T-helper 17 cell (primary cell): Measurements from ENCODE around the gene CCSER2. TPM values are rescaled to one million over a fixed set of nuclear protein-coding genes. Genes with fewer than 3 reads are reported as not detected.
"Not testable (repeated sequence)": the region's sequence is repeated elsewhere in the genome, so short reads cannot be mapped to it uniquely, and the experiment has no call there.

ENCODE experiments used
- ATAC-seq: fragments of 150-1000 bp; cut with Tn5 transposase; 2 replicates; pipeline ENCODE4 v1.10.0; 2021; ENCODE audit warnings: mild to moderate bottlenecking, moderate library complexity
- DNase-seq, 3 donors: peaks; one replicate each; pipeline versions ENCODE4 v3.0.0 to v3.0.0-alpha.2; 2020 to 2021
- H3K9me3 ChIP-seq: one replicate; pipeline ENCODE4 v1.7.0; 2013; ENCODE audit warnings: low read length, mild to moderate bottlenecking; ENCODE audit not compliant: control insufficient read depth, poor library complexity, severe bottlenecking
- H3K27ac Mint-ChIP-seq: one replicate; pipeline ENCODE4 v1.8.0; 2022; ENCODE audit warnings: mild to moderate bottlenecking, moderate library complexity, mixed read lengths
- H3K27me3 Mint-ChIP-seq: one replicate; pipeline ENCODE4 v1.8.0; 2022; ENCODE audit warnings: mixed read lengths
- H3K36me3 Mint-ChIP-seq: one replicate; pipeline ENCODE4 v1.8.0; 2022; ENCODE audit warnings: low read depth, mixed read lengths
- H3K4me1 Mint-ChIP-seq: one replicate; pipeline ENCODE4 v1.8.0; 2022; ENCODE audit warnings: mild to moderate bottlenecking, mixed read lengths
- H3K4me3 Mint-ChIP-seq: one replicate; pipeline ENCODE4 v1.8.0; 2022; ENCODE audit warnings: mild to moderate bottlenecking, moderate library complexity, mixed read lengths
- total RNA-seq, 4 donors: library from RNA in 2 of 4; stranded (reverse) in 2 of 4; gene quantifications; one replicate each; pipeline ENCODE4 v1.2.3 and lab custom pipeline; 2022 to 2026

Gene CCSER2
- total RNA-seq, 2 donors from 2014 or later, result 137 to 138 TPM

GRCh38 chr10:84341983-84342382 is 13.6 kb downstream of the CCSER2 start:
- DNase-seq (no peak), ATAC-seq (no peak)
- no peaks in the 10 kb centered on the region for H3K27me3 Mint-ChIP-seq
- peaks cover 52% of the 10 kb centered on the region for H3K4me1 Mint-ChIP-seq
- peak overlapping the region; percentile 93 for H3K27ac Mint-ChIP-seq
- H3K36me3 Mint-ChIP-seq, result peaks cover 6% of the 10 kb centered on the region
- H3K9me3 ChIP-seq, result no peaks in the 10 kb centered on the region
- peak overlapping the region; percentile 41 for H3K4me3 Mint-ChIP-seq

- H3K27ac Mint-ChIP-seq, result peak overlapping the region; percentile 93
- H3K9me3 ChIP-seq, result no peaks in the 10 kb centered on the region
- ATAC-seq (no peak), DNase-seq (no peak)
- peaks cover 53% of the 10 kb centered on the region for H3K4me1 Mint-ChIP-seq
- peak overlapping the region; percentile 63 for H3K4me3 Mint-ChIP-seq
- peaks cover 6% of the 10 kb centered on the region for H3K36me3 Mint-ChIP-seq
- no peaks in the 10 kb centered on the region for H3K27me3 Mint-ChIP-seq
Measured at GRCh38 chr10:84342584-84342983, 14.2 kb downstream of the CCSER2 start.

- Mint-ChIP-seq H3K4me1 (peaks cover 54% of the 10 kb centered on the region), H3K27ac (peak overlapping the region; percentile 93), H3K36me3 (peaks cover 6% of the 10 kb centered on the region), H3K27me3 (no peaks in the 10 kb centered on the region), H3K4me3 (peak overlapping the region; percentile 57)
- no peak for DNase-seq
- H3K9me3 ChIP-seq, result no peaks in the 10 kb centered on the region
- no peak for ATAC-seq
Measured at GRCh38 chr10:84343831-84344230, 15.4 kb downstream of the CCSER2 start.

GRCh38 chr10:84344526-84344925 is 16.1 kb downstream of the CCSER2 start:
- DNase-seq (no peak), ATAC-seq (peak; percentile 44)
- H3K4me1 Mint-ChIP-seq, result peaks cover 52% of the 10 kb centered on the region
- H3K27me3 Mint-ChIP-seq, result no peaks in the 10 kb centered on the region
- H3K9me3 ChIP-seq, result no peaks in the 10 kb centered on the region
- H3K27ac Mint-ChIP-seq, result peak overlapping the region; percentile 93
- H3K36me3 Mint-ChIP-seq, result peaks cover 6% of the 10 kb centered on the region
- H3K4me3 Mint-ChIP-seq, result peak overlapping the region; percentile 74

GRCh38 chr10:84347575-84348002 is 19.2 kb downstream of the CCSER2 start:
- not testable (repeated sequence) for ATAC-seq, H3K36me3 Mint-ChIP-seq, H3K9me3 ChIP-seq, DNase-seq, H3K27me3 Mint-ChIP-seq, H3K27ac Mint-ChIP-seq, H3K4me3 Mint-ChIP-seq
- H3K4me1 Mint-ChIP-seq, result peaks cover 41% of the 10 kb centered on the region

- H3K27me3 Mint-ChIP-seq, result no peaks in the 10 kb centered on the region
- no peak overlapping the region for H3K27ac Mint-ChIP-seq
- peaks cover 37% of the 10 kb centered on the region for H3K4me1 Mint-ChIP-seq
- no peaks in the 10 kb centered on the region for H3K9me3 ChIP-seq
- H3K4me3 Mint-ChIP-seq, result no peak overlapping the region
- DNase-seq (no peak), ATAC-seq (no peak)
- peaks cover 3% of the 10 kb centered on the region for H3K36me3 Mint-ChIP-seq
Measured at GRCh38 chr10:84348447-84348846, 20.1 kb downstream of the CCSER2 start.

- H3K36me3 Mint-ChIP-seq, result peaks cover 3% of the 10 kb centered on the region
- no peak overlapping the region for H3K27ac Mint-ChIP-seq
- H3K4me1 Mint-ChIP-seq, result peaks cover 38% of the 10 kb centered on the region
Measured at GRCh38 chr10:84348860-84349259, 20.5 kb downstream of the CCSER2 start.

GRCh38 chr10:84352251-84352842 is 24.0 kb downstream of the CCSER2 start:
- DNase-seq, result peak; percentile 26 to 61 (median 42)
- H3K9me3 ChIP-seq, result no peaks in the 10 kb centered on the region
- no peak overlapping the region for H3K4me3 Mint-ChIP-seq
- H3K27me3 Mint-ChIP-seq, result no peaks in the 10 kb centered on the region
- peaks cover 2% of the 10 kb centered on the region for H3K36me3 Mint-ChIP-seq
- ATAC-seq, result peak; percentile 94
- peaks cover 52% of the 10 kb centered on the region for H3K4me1 Mint-ChIP-seq
- H3K27ac Mint-ChIP-seq, result no peak overlapping the region

More at GRCh38 chr10:84348860-84349259, 20.5 kb downstream of the CCSER2 start:
- no peak overlapping the region for H3K4me3 Mint-ChIP-seq
- H3K9me3 ChIP-seq, result no peaks in the 10 kb centered on the region
- DNase-seq, result no peak
- ATAC-seq, result no peak
- H3K27me3 Mint-ChIP-seq, result no peaks in the 10 kb centered on the region

GRCh38 chr10:84353052-84353803 is 24.8 kb downstream of the CCSER2 start:
- H3K9me3 ChIP-seq, result no peaks in the 10 kb centered on the region
- ATAC-seq (no peak), DNase-seq (no peak)
- peak overlapping the region; percentile 47 for H3K4me3 Mint-ChIP-seq
- H3K36me3 Mint-ChIP-seq, result peaks cover 2% of the 10 kb centered on the region
- peaks cover 59% of the 10 kb centered on the region for H3K4me1 Mint-ChIP-seq
- H3K27ac Mint-ChIP-seq, result peak overlapping the region; percentile 62
- no peaks in the 10 kb centered on the region for H3K27me3 Mint-ChIP-seq

- no peak for DNase-seq
- no peaks in the 10 kb centered on the region for H3K27me3 Mint-ChIP-seq
- peak overlapping the region; percentile 66 for H3K4me3 Mint-ChIP-seq
- H3K27ac Mint-ChIP-seq, result peak overlapping the region; percentile 63
- H3K9me3 ChIP-seq, result no peaks in the 10 kb centered on the region
- H3K4me1 Mint-ChIP-seq, result peaks cover 66% of the 10 kb centered on the region
- peaks cover 2% of the 10 kb centered on the region for H3K36me3 Mint-ChIP-seq
- no peak for ATAC-seq
Measured at GRCh38 chr10:84354623-84355022, 26.2 kb downstream of the CCSER2 start.

GRCh38 chr10:84355106-84355505 is 26.7 kb downstream of the CCSER2 start:
- Mint-ChIP-seq H3K4me3 (peak overlapping the region; percentile 66), H3K36me3 (peaks cover 2% of the 10 kb centered on the region), H3K27ac (peak overlapping the region; percentile 63), H3K27me3 (no peaks in the 10 kb centered on the region), H3K4me1 (peaks cover 65% of the 10 kb centered on the region)
- DNase-seq, result no peak
- no peak for ATAC-seq
- no peaks in the 10 kb centered on the region for H3K9me3 ChIP-seq

- Mint-ChIP-seq H3K27me3 (no peaks in the 10 kb centered on the region), H3K27ac (no peak overlapping the region), H3K4me3 (no peak overlapping the region), H3K4me1 (peaks cover 74% of the 10 kb centered on the region), H3K36me3 (peaks cover 2% of the 10 kb centered on the region)
- H3K9me3 ChIP-seq, result no peaks in the 10 kb centered on the region
- ATAC-seq, result peak; percentile 24
- no peak for DNase-seq
Measured at GRCh38 chr10:84356928-84357327, 28.5 kb downstream of the CCSER2 start.

GRCh38 chr10:84358743-84359142 is 30.4 kb downstream of the CCSER2 start:
- no peak for ATAC-seq
- peaks cover 71% of the 10 kb centered on the region for H3K4me1 Mint-ChIP-seq
- H3K4me3 Mint-ChIP-seq, result peak overlapping the region; percentile 41

More at GRCh38 chr10:84358743-84359142, 30.4 kb downstream of the CCSER2 start:
- H3K36me3 Mint-ChIP-seq, result peaks cover 2% of the 10 kb centered on the region
- H3K27ac Mint-ChIP-seq, result peak overlapping the region; percentile 87
- no peaks in the 10 kb centered on the region for H3K9me3 ChIP-seq
- DNase-seq, result no peak
- H3K27me3 Mint-ChIP-seq, result no peaks in the 10 kb centered on the region
